GM18867 (cell line): ENCODE data around the gene NPIPB9.
"Not testable (repeated sequence)": the region's sequence is repeated elsewhere in the genome, so short reads cannot be mapped to it uniquely, and the experiment has no call there.

Experiments
- ATAC-seq: cut with Tn5 transposase; IDR thresholded peaks from one replicate; pipeline ENCODE4 v1.9.1; 2021; ENCODE audit warnings: mild to moderate bottlenecking, moderate library complexity; ENCODE audit not compliant: unreplicated experiment

NPIPB9 gene

GRCh38 chr16:28751487-28751886, at the start of gene NPIPB9:
Gene NPIPB9, plus strand, starts transcription at chr16:28751787.
- not testable (repeated sequence) for ATAC-seq

DNA sequence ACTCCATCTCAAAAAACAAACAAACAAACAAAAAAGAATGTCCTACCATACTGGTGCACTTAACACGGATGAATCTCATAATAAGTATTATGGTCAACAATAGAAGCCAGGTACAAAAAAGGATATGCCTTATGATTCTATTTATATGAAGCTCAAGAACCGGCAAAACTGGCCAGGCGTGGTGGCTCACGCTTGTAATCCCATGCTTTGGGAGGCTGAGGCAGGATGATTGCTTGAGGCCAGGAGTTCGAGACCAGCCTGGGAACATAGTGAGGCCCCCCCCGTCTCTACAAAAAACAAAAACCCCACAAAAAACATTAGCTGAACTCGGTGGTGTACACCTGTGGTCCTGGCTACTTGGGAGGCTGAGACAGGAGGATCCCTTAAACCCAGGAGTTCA, 47.3 kb upstream of the NPIPB9 start:
- not testable (repeated sequence) for ATAC-seq

- peak; percentile 97 for ATAC-seq
Observed at GRCh38 chr16:28711220-28712083, 40.1 kb upstream of the NPIPB9 start, which contains the start of gene EIF3C. Gene EIF3C, plus strand, starts transcription at chr16:28711464. Its CDS starts 223 bp downstream, at chr16:28711687.

GRCh38 chr16:28722852-28723650, 28.5 kb upstream of the NPIPB9 start:
- not testable (repeated sequence) for ATAC-seq

- not testable (repeated sequence) for ATAC-seq
Observed at GRCh38 chr16:28731253-28731652, 20.3 kb upstream of the NPIPB9 start.

DNA sequence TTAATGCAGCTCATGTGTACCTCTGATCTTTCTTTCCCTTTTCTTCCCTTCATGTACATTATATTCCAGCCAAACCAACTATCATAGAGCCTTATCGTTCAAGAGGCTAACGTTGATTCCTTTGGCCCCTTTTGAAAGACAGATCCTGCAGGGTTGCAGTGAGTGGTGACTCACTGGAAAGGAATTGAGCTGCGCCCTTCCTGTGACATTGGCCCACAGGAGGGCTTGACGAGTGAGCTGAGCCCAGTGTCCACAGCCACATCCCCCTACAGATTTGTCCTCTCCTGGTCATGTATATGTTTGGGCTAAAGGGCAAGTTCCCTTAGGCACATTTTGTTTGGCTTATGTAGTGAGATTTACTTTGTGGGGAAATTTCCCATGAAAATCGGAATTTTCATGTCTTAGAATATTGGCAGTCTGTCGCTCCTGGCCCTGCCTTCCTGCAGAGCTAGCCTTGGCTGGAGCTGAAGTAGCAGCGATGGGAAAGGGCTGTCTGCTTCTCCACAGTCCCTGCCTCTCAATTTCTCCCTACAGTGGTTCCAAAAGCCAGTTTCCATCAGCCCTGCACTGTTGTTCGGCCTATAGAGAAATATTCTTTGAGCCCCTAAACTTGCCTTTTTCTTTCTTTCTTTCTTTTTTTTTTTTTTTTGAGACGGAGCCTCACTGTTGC, 19.0 kb upstream of the NPIPB9 start:
- not testable (repeated sequence) for ATAC-seq

GRCh38 chr16:28739787-28740186, 11.8 kb upstream of the NPIPB9 start:
- not testable (repeated sequence) for ATAC-seq

GRCh38 chr16:28740631-28741030, 11.0 kb upstream of the NPIPB9 start:
- not testable (repeated sequence) for ATAC-seq

- not testable (repeated sequence) for ATAC-seq
Observed at GRCh38 chr16:28741295-28741694, 10.3 kb upstream of the NPIPB9 start.

- not testable (repeated sequence) for ATAC-seq
Observed at GRCh38 chr16:28746618-28747350, 4.8 kb upstream of the NPIPB9 start.

- peak; percentile 95 for ATAC-seq
Observed at GRCh38 chr16:28749997-28750465, 1.6 kb upstream of the NPIPB9 start.

DNA sequence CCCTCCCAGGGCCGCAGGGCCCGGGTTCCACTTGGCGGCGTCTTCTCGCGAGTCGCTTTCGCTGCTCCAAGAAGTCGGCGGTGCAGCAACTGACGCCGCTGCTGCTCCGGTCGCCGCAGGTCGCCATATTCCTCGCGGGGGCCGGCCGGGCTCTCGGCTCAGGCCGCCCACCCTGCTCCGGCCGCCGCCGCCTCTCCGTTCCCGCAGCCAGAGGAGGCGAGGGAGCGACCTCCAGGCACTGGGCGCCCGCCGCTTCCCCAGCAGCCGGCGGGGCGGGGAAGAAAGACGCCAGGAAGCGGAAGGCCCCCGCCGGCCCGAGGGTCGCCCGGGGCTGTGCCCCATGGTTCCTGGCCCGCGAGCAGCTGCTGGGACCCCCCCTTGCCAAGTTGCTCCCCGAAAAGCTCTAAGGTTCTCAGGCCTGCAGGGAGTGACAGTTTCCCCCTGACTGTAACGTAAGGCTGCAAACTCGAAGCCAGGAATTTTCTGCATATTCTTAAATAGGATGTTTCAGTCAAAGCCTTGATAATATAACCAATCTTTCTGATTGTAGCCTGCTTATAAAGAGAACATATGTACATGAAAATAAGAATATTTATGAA, 1.0 kb upstream of the NPIPB9 start:
- peak; percentile 52 for ATAC-seq

DNA sequence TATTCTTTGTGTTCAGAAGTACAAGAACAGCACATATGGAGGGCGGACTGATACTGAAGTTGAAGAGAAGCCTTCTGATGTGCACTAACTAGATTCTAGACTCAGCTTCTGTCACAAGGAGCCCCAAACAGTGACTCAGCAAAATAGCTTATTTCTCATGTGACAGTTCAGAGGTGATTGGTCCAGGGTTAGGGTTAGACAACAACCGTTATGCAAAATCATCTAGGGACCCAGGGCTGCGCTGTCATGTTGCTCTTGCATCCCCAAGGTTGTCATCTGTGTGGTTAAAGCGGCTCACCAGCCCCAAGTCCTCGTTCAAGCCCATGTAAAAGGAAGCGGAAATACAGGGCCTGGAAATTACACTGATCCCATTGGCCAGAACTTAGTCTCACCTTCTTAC, 30.1 kb downstream of the NPIPB9 start:
- not testable (repeated sequence) for ATAC-seq

- ATAC-seq: not testable (repeated sequence)
Observed at GRCh38 chr16:28782357-28782756, 30.8 kb downstream of the NPIPB9 start.

- ATAC-seq: peak; percentile 83
Observed at GRCh38 chr16:28802235-28803019, 50.8 kb downstream of the NPIPB9 start.

- ATAC-seq: not testable (repeated sequence)
Observed at GRCh38 chr16:28807445-28808120, 56.0 kb downstream of the NPIPB9 start.

DNA sequence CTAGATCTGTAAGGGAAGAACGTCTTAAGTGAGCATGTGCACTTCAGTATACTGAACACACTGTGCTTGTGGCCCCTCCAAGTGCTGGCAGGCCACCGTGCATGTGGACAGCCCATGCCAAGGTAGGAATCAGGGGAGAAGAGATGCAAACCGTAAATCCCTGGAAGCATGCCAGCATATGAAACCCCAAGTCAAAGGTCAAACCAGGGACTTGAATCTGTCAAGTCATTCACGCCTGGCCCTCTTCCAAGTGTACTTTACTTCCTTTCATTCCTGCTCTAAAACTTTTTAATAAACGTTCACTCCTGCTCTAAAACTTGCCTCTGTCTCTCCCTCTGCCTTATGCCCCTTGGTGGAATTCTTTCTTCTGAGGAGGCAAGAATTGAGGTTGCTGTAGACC, 68.4 kb downstream of the NPIPB9 start:
- ATAC-seq: no peak

DNA sequence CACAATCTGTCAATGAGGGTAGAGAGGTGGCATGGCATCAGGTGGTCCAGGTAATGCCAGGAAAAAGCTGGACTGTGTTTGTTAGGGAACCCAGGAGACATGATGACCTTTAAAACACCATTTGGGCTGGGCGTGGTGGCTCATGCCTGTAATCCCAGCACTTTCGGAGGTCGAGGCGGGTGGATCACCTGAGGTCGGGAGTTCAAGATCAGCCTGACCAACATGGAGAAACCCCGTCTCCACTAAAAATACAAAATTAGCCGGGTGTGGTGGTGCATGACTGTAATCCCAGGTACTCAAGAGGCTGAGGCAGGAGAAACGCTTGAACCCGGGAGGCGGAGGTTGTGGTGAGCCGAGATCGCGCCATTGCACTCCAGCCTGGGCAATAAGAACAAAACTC, 69.0 kb downstream of the NPIPB9 start:
- ATAC-seq: not testable (repeated sequence)
